Peyer's patch (tissue), 4 donors: ENCODE measurements around the gene MEF2D. TPM values are rescaled to one million over a fixed set of nuclear protein-coding genes. Genes with fewer than 3 reads are reported as not detected.

Experiments used
- DNase-seq, 3 donors: peaks; one replicate each; pipeline ENCODE4 v3.0.0-alpha.2; 2017 to 2019
- H3K27ac ChIP-seq, 4 donors: fragments of 200-600 bp; sonication (generic); one replicate each; pipeline ENCODE4 v1.5.1; 2016 to 2019
- H3K27me3 ChIP-seq, 2 donors: fragments of 200-600 bp; sonication (generic); one replicate each; pipeline ENCODE4 v1.5.1; 2019
- H3K36me3 ChIP-seq, 3 donors: fragments of 200-600 bp; sonication (generic); one replicate each; pipeline ENCODE4 v1.5.1; 2016 to 2019
- H3K4me1 ChIP-seq, 4 donors: fragments of 200-600 bp; sonication (generic); one replicate each; pipeline ENCODE4 v1.5.1; 2016 to 2019
- H3K4me3 ChIP-seq, 4 donors: fragments of 200-600 bp; sonication (generic); 1 replicate in 3 of 4; 2 replicates in 1 of 4; pipeline ENCODE4 v1.5.1; 2016 to 2019; ENCODE audit warnings: mild to moderate bottlenecking in 1 of 4
- H3K9me3 ChIP-seq, 4 donors: fragments of 200-600 bp; sonication (generic); one replicate each; pipeline ENCODE4 v1.5.1; 2016 to 2019; ENCODE audit warnings: mild to moderate bottlenecking in 1 of 4
- CTCF ChIP-seq, 6 experiments: fragments of 450-650 bp in 4 of 6; fragments of 200-600 bp in 2 of 6; sonication (generic) in 1 of 6; IDR thresholded peaks; one replicate each; pipeline ENCODE4 v1.5.1; 2017 to 2019; ENCODE audit warnings: antibody characterized with exemption in 6 of 6, mild to moderate bottlenecking in 3 of 6, moderate library complexity in 1 of 6
- POLR2A ChIP-seq, 2 donors: fragments of 450-650 bp; IDR thresholded peaks; one replicate each; pipeline ENCODE4 v1.5.1; 2017; ENCODE audit warnings: antibody characterized with exemption in 2 of 2, mild to moderate bottlenecking in 2 of 2, moderate library complexity in 2 of 2
- total RNA-seq, 4 donors: library from RNA; depleted of rRNA; stranded (reverse); fragments of >200 nt; gene quantifications; one replicate each; pipeline ENCODE4 v1.1.0, GENCODE V29; 2016

Gene MEF2D
- total RNA-seq, 4 donors from 2014 or later, result 46.8 to 97.4 (median 64.1) TPM

- Histone ChIP-seq H3K4me1 (peaks cover 0 to 18% (median 13%) of the 10 kb centered on the region in 4 donors), H3K27me3 (peaks cover 0 to 81% of the 10 kb centered on the region in 2 donors), H3K9me3 (no peaks in the 10 kb centered on the region), H3K36me3 (no peaks in the 10 kb centered on the region), H3K27ac (no peak overlapping the region), H3K4me3 (no peak overlapping the region)
- no peak for TF ChIP-seq POLR2A (IDR thresholded peaks at IDR 0.05)
- TF ChIP-seq CTCF (IDR thresholded peaks at IDR 0.05), result no peak
- no peak for DNase-seq
These were observed 63.3 kb downstream of the MEF2D start for GRCh38 chr1:156437037-156437867.

DNA sequence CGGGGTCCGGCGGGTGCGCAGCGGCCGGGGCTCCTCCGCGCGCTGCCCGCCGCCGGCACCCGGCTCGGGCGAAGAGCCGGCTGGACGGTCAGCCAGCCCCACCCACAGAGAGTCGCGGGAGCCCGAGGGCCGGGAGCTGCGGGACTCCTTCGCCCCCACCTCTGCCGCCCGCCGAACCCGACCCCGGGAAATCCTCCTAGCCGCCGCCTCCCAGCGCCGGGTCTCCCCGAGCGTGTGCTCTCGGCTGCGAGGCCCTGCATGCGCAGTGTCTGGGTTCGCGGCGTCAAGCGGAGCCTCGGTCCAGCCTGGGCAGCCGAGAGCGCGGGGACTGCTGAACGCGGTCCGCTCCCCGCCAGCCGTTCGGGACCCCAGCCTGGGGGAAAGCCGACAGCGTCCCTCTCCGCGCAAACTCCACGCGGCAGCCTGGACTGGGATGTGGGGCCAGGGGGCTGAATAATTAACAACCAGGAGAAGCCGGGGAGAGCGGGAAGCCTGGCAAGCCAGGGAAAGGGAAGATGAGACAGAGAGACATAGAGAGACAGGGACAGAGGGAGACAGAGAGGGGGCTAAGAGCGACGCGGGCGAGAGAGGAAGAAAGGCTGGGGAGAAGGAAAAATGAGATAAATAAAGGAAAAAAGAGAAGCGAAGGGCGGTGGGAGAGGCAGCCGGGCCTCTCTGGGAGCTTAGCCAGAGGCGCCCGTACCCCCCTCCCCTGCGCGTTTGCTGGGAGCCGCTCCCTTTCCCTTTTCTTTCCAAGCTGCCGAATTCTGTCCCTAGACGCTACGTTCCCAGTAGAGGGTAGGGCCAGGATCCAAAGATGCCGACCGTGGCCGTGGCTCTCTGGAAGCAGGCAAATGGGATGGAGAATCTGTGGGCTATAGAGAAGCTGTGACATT is 64.2 kb downstream of the MEF2D start:
- peak overlapping the region in 3 of 4 donors; percentile 33 to 49 (median 43) for H3K4me3 ChIP-seq
- no peak for DNase-seq

DNA sequence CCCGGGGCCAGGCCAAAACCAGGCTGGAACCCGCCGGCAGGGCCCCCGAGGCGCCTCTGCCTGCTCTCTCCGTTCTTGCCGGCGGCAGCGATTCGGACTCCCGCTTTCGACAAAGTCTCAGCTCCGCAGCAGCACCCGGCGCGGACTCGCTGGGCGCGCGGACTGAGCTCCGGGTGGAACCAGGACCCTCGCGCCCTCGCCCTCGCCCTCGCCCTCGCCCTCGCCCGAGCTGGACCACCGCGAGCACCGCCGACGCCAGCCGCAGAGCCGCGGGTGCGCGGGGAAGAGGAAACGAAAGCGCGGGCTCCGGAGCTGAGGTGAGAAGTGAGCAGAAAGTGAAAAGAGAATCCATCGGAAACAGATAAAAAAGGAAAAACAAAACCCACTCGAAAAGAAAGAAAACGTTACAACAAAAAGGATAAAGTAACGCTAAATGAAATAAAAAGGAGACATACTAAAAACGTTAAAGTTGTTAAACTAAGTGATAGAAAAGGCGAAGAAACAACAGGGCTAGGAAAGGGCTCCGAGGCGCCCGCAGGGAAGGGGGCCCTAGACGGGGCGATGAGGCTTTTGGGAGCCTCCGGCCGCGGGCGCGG is 64.9 kb downstream of the MEF2D start:
- no peaks in the 10 kb centered on the region for H3K36me3 ChIP-seq
- DNase-seq, result no peak
- H3K9me3 ChIP-seq, result no peaks in the 10 kb centered on the region
- peak overlapping the region; percentile 17 to 49 (median 38) for H3K4me3 ChIP-seq
- H3K27ac ChIP-seq, result no peak overlapping the region
- H3K4me1 ChIP-seq, result peaks cover 0 to 18% (median 13%) of the 10 kb centered on the region in 4 donors
- TF ChIP-seq CTCF (IDR thresholded peaks at IDR 0.05), result no peak
- no peak for TF ChIP-seq POLR2A (IDR thresholded peaks at IDR 0.05)
- H3K27me3 ChIP-seq, result peaks cover 0 to 85% of the 10 kb centered on the region in 2 donors

More for the DNA sequence above, 64.2 kb downstream of the MEF2D start:
- Histone ChIP-seq H3K9me3 (no peaks in the 10 kb centered on the region), H3K27ac (no peak overlapping the region), H3K4me1 (peaks cover 0 to 18% (median 13%) of the 10 kb centered on the region in 4 donors), H3K27me3 (peaks cover 0 to 82% of the 10 kb centered on the region in 2 donors), H3K36me3 (no peaks in the 10 kb centered on the region)
- TF ChIP-seq CTCF (IDR thresholded peaks at IDR 0.05) (no peak), POLR2A (IDR thresholded peaks at IDR 0.05) (no peak)

- H3K4me3 ChIP-seq, result peak overlapping the region; percentile 17 to 49 (median 38)
These were observed 65.5 kb downstream of the MEF2D start for GRCh38 chr1:156434989-156435544.

More at GRCh38 chr1:156434989-156435544, 65.5 kb downstream of the MEF2D start:
- Histone ChIP-seq H3K4me1 (peaks cover 0 to 18% (median 13%) of the 10 kb centered on the region in 4 donors), H3K9me3 (no peaks in the 10 kb centered on the region), H3K27me3 (peaks cover 0 to 88% of the 10 kb centered on the region in 2 donors), H3K27ac (no peak overlapping the region), H3K36me3 (no peaks in the 10 kb centered on the region)
- TF ChIP-seq CTCF (IDR thresholded peaks at IDR 0.05) (no peak), POLR2A (IDR thresholded peaks at IDR 0.05) (no peak)
- DNase-seq, result no peak
